A673 (cell line): ENCODE measurements around the gene IRS1.

Experiments used
- CTCF ChIP-seq: fragments of 300-800, 200-600 bp; sonication (generic); conservative IDR thresholded peaks from 2 replicates; pipeline ENCODE4 v1.5.1; 2017; ENCODE audit warnings: low read depth, mild to moderate bottlenecking, antibody characterized with exemption, low read length, moderate library complexity, mixed read lengths
- EZH2 ChIP-seq: fragments of 200-600 bp; sonication (generic); IDR thresholded peaks from 2 replicates; pipeline ENCODE4 v1.6.1; 2017; ENCODE audit warnings: borderline replicate concordance, low read depth, mild to moderate bottlenecking, mixed read lengths, antibody characterized with exemption, low read length; ENCODE audit not compliant: poor library complexity, severe bottlenecking

- TF ChIP-seq EZH2 (no peak), CTCF (no peak)
These were observed 36.3 kb downstream of the IRS1 start for GRCh38 chr2:226763320-226763719.
